GM23248 (cell line): ENCODE data around the gene SMCO4. TPM values are rescaled to one million over a fixed set of nuclear protein-coding genes. Genes with fewer than 3 reads are reported as not detected.
"Not testable (repeated sequence)": the region's sequence is repeated elsewhere in the genome, so short reads cannot be mapped to it uniquely, and the experiment has no call there.

Experiments
- DNase-seq: peaks from one replicate; pipeline ENCODE4 v3.0.0-alpha.2; 2015
- H2AFZ ChIP-seq: fragments of 200-600 bp; sonication (generic); 2 replicates; pipeline ENCODE4 v1.6.1; 2016; ENCODE audit warnings: antibody characterized with exemption
- H3F3A ChIP-seq: fragments of 200-600 bp; sonication (generic); 2 replicates; pipeline ENCODE4 v1.6.1; 2016; ENCODE audit warnings: mild to moderate bottlenecking, antibody characterized with exemption, mixed run types; ENCODE audit not compliant: insufficient read depth
- H3K27ac ChIP-seq: fragments of 200-600 bp; sonication (generic); 2 replicates; pipeline ENCODE4 v1.5.1; 2016; ENCODE audit warnings: mild to moderate bottlenecking
- H3K27me3 ChIP-seq: fragments of 200-600 bp; sonication (generic); replicated peaks from 2 replicates; pipeline ENCODE4 v1.6.1; 2016; ENCODE audit warnings: mild to moderate bottlenecking; ENCODE audit not compliant: insufficient read depth
- H3K36me3 ChIP-seq: fragments of 200-600 bp; sonication (generic); 2 replicates; pipeline ENCODE4 v1.6.1; 2016; ENCODE audit warnings: low read depth, mild to moderate bottlenecking
- H3K4me1 ChIP-seq: fragments of 200-600 bp; sonication (generic); 2 replicates; pipeline ENCODE4 v1.6.1; 2016; ENCODE audit warnings: mild to moderate bottlenecking; ENCODE audit not compliant: insufficient read depth
- H3K4me2 ChIP-seq: fragments of 200-600 bp; sonication (generic); one replicate; pipeline ENCODE4 v1.6.1; 2016; ENCODE audit warnings: mild to moderate bottlenecking; ENCODE audit not compliant: unreplicated experiment
- H3K4me3 ChIP-seq: fragments of 200-600 bp; sonication (generic); 2 replicates; pipeline ENCODE4 v1.5.1; 2016; ENCODE audit warnings: mild to moderate bottlenecking
- H3K79me2 ChIP-seq: fragments of 200-600 bp; sonication (generic); 2 replicates; pipeline ENCODE4 v1.6.1; 2016; ENCODE audit warnings: mild to moderate bottlenecking; ENCODE audit not compliant: insufficient read depth
- H3K9ac ChIP-seq: fragments of 200-600 bp; sonication (generic); 2 replicates; pipeline ENCODE4 v1.6.1; 2016; ENCODE audit warnings: mild to moderate bottlenecking
- H3K9me2 ChIP-seq: fragments of 200-600 bp; sonication (generic); 2 replicates; pipeline ENCODE4 v1.6.1; 2016; ENCODE audit warnings: mixed run types, mild to moderate bottlenecking, moderate library complexity; ENCODE audit not compliant: insufficient read depth
- H3K9me3 ChIP-seq: fragments of 200-600 bp; sonication (generic); one replicate; pipeline ENCODE4 v1.6.1; 2017; ENCODE audit warnings: low read depth
- H4K20me1 ChIP-seq: fragments of 200-600 bp; sonication (generic); 2 replicates; pipeline ENCODE4 v1.6.0; 2016; ENCODE audit not compliant: insufficient read depth
- EZH2 ChIP-seq: fragments of 200-600 bp; sonication (generic); IDR thresholded peaks from 2 replicates; pipeline ENCODE4 v1.6.1; 2018; ENCODE audit warnings: antibody characterized with exemption, mild to moderate bottlenecking; ENCODE audit not compliant: insufficient read depth, poor library complexity, severe bottlenecking
- EZH2phosphoT487 ChIP-seq: fragments of 200-600 bp; sonication (generic); IDR thresholded peaks from 2 replicates; pipeline ENCODE4 v1.6.1; 2018; ENCODE audit warnings: antibody characterized with exemption, moderate library complexity, mild to moderate bottlenecking, low read depth; ENCODE audit not compliant: insufficient read depth
- WGBS, 2 experiments: methylation state at CpG; one replicate each; pipeline ENCODE4 v1.1.6; 2015 to 2017; ENCODE audit warnings: low lambda C conversion rate in 2 of 2, low coverage in 1 of 2; ENCODE audit errors: missing lambda C conversion rate in 2 of 2; 5-methylcytosine and 5-hydroxymethylcytosine counted together
- in situ Hi-C: fragments of 300-500 bp; cut with MboI; formaldehyde crosslinking; loops from 2 replicates; pipeline ENCODE4 v1.15.0; 2020
- polyA plus RNA-seq: library from polyadenylated mRNA; unstranded; fragments of >200 nt; fragmentation: Nextera tagmentation; extraction: Ambion mirVana; gene quantifications from 2 replicates; pipeline ENCODE4 v1.2.1, GENCODE V29; 2016
- total RNA-seq: library from RNA; depleted of rRNA; stranded (reverse); fragments of >200 nt; shearing (Covaris generic); gene quantifications from 2 replicates; pipeline ENCODE4 v1.2.3, GENCODE V29; 2014; rRNA removed

The SMCO4 gene
- total RNA-seq (12.9 and 20.7 TPM in 2 replicates), polyA plus RNA-seq (16.8 and 21.1 TPM in 2 replicates)

- Histone ChIP-seq H3K27ac (peak within 1 kb of the TSS; percentile 59), H2AFZ (peak within 1 kb of the TSS; percentile 93), H3K4me1 (no peaks in the 10 kb centered on the region), H3K9ac (peak within 1 kb of the TSS; percentile 92), H3K79me2 (peaks cover 18% of the 10 kb centered on the region), H3K36me3 (no peaks in the 10 kb centered on the region), H4K20me1 (no peaks in the 10 kb centered on the region), H3K9me2 (no peaks in the 10 kb centered on the region), H3K4me3 (peak within 1 kb of the TSS; percentile 87), H3K4me2 (peak within 1 kb of the TSS; percentile 79), H3F3A (peaks cover 7% of the 10 kb centered on the region; the same call in 1 of the 2 replicates), H3K9me3 (no peaks in the 10 kb centered on the region), H3K27me3 (peaks cover 13% of the 10 kb centered on the region)
- in situ Hi-C loops: loop anchor here (10.0 kb wide), 1 partner anchor 309 kb away; no protein-coding TSS in a partner anchor
- 6 to 11% methylated on average over 39 to 53 of the region's 59 CpGs for WGBS, 2 experiments
- TF ChIP-seq EZH2phosphoT487 (no peak), EZH2 (no peak)
- peak; percentile 92 for DNase-seq
Measured at GRCh38 chr11:93543292-93543977, at the start of gene SMCO4. TSS of gene SMCO4 (minus strand) at chr11:93543391. CDS start at chr11:93479189, 64,202 bp downstream.

- peak; percentile 23 for DNase-seq
Measured at GRCh38 chr11:93591247-93591898, 48.2 kb upstream of the SMCO4 start.

GRCh38 chr11:93589347-93589746 is 46.2 kb upstream of the SMCO4 start:
- Histone ChIP-seq H3K36me3 (no peaks in the 10 kb centered on the region), H3K79me2 (no peaks in the 10 kb centered on the region)
- in situ Hi-C loops: no loop called here

More at GRCh38 chr11:93591247-93591898, 48.2 kb upstream of the SMCO4 start:
- H3K36me3 ChIP-seq: no peaks in the 10 kb centered on the region
- H3K9me2 ChIP-seq: no peaks in the 10 kb centered on the region
- TF ChIP-seq EZH2: no peak
- TF ChIP-seq EZH2phosphoT487: no peak
- H3K4me2 ChIP-seq: no peak overlapping the region
- no peaks in the 10 kb centered on the region for H3K4me1 ChIP-seq
- no peaks in the 10 kb centered on the region for H3K9me3 ChIP-seq
- H2AFZ ChIP-seq: no peak overlapping the region
- no peak overlapping the region for H3K27ac ChIP-seq
- H3K4me3 ChIP-seq: no peak overlapping the region
- in situ Hi-C loops: no loop called here
- no peaks in the 10 kb centered on the region for H3F3A ChIP-seq
- no peaks in the 10 kb centered on the region for H3K79me2 ChIP-seq
- H3K9ac ChIP-seq: no peak overlapping the region
- peaks cover 4% of the 10 kb centered on the region; the same call in 1 of the 2 replicates for H3K27me3 ChIP-seq
- 59 to 67% methylated on average over 6 of the region's 6 CpGs for WGBS, 2 experiments
- no peaks in the 10 kb centered on the region for H4K20me1 ChIP-seq

GRCh38 chr11:93587858-93588581 is 44.8 kb upstream of the SMCO4 start:
- Histone ChIP-seq H2AFZ (no peak overlapping the region), H4K20me1 (no peaks in the 10 kb centered on the region), H3K4me1 (no peaks in the 10 kb centered on the region), H3K9me3 (no peaks in the 10 kb centered on the region), H3K27ac (no peak overlapping the region), H3K9me2 (no peaks in the 10 kb centered on the region), H3K79me2 (no peaks in the 10 kb centered on the region), H3K4me2 (no peak overlapping the region), H3K4me3 (no peak overlapping the region), H3K36me3 (no peaks in the 10 kb centered on the region), H3F3A (no peaks in the 10 kb centered on the region), H3K27me3 (peaks cover 4% of the 10 kb centered on the region; the same call in 1 of the 2 replicates), H3K9ac (no peak overlapping the region)
- in situ Hi-C loops: no loop called here
- no peak for DNase-seq
- WGBS, 2 experiments: 44 to 53% methylated on average over 8 of the region's 8 CpGs
- TF ChIP-seq EZH2: no peak
- TF ChIP-seq EZH2phosphoT487: no peak

More at GRCh38 chr11:93589347-93589746, 46.2 kb upstream of the SMCO4 start:
- H3K27ac ChIP-seq: no peak overlapping the region
- H3K4me3 ChIP-seq: no peak overlapping the region
- no peak for DNase-seq
- H3K27me3 ChIP-seq: peaks cover 4% of the 10 kb centered on the region; the same call in 1 of the 2 replicates
- no peak overlapping the region for H2AFZ ChIP-seq
- no peak overlapping the region for H3K4me2 ChIP-seq
- H4K20me1 ChIP-seq: no peaks in the 10 kb centered on the region
- 30 to 37% methylated on average over 1 of the region's 1 CpG for WGBS, 2 experiments
- no peaks in the 10 kb centered on the region for H3K4me1 ChIP-seq
- H3K9me2 ChIP-seq: no peaks in the 10 kb centered on the region
- no peaks in the 10 kb centered on the region for H3F3A ChIP-seq
- no peaks in the 10 kb centered on the region for H3K9me3 ChIP-seq
- no peak overlapping the region for H3K9ac ChIP-seq
- TF ChIP-seq EZH2phosphoT487: no peak
- TF ChIP-seq EZH2: no peak

GRCh38 chr11:93587425-93587824 is 44.2 kb upstream of the SMCO4 start:
- H3K27me3 ChIP-seq, in situ Hi-C loops: not testable (repeated sequence)
- WGBS, 2 experiments: 50 to 67% methylated on average over 1 of the region's 1 CpG

More at GRCh38 chr11:93587425-93587824, 44.2 kb upstream of the SMCO4 start:
- not testable (repeated sequence) for H3K9me3 ChIP-seq, DNase-seq, H3K79me2 ChIP-seq, H3K9me2 ChIP-seq, H3K9ac ChIP-seq, H3K4me2 ChIP-seq, H2AFZ ChIP-seq, H3K27ac ChIP-seq, H3F3A ChIP-seq, H3K4me3 ChIP-seq, H4K20me1 ChIP-seq, H3K4me1 ChIP-seq, H3K36me3 ChIP-seq
